ENCODE measurements around the gene EMILIN3. TPM values are rescaled to one million over a fixed set of nuclear protein-coding genes. Genes with fewer than 3 reads are reported as not detected.

Gene EMILIN3
- total RNA-seq, 2 donors from 2014 or later: 0.14 to 0.27 TPM

GRCh38 chr20:41340327-41341055 is 26.1 kb downstream of the EMILIN3 start, which contains the start of gene LPIN3:
LPIN3 (plus strand) TSS chr20:41340821; CDS start chr20:41345804, 4,983 bp downstream.
- Histone ChIP-seq H3K27ac (peak within 1 kb of the TSS; percentile 68 to 83), H3K4me1 (ENCODE audit: control insufficient read depth in 1 of 2, low read depth in 2 of 2) (peaks cover 3 to 22% of the 10 kb centered on the region in 2 donors), H3K36me3 (no peaks in the 10 kb centered on the region), H3K27me3 (replicated peaks; ENCODE audit: insufficient read depth) (no peaks in the 10 kb centered on the region), H3K9me3 (no peaks in the 10 kb centered on the region), H3K4me3 (peak within 1 kb of the TSS; percentile 66)
- DNase-seq (ENCODE audit: low spot score) (peak; percentile 43), ATAC-seq (ENCODE audit: insufficient number of reproducible peaks, low FRiP score, low read depth) (peak; percentile 79)
- TF ChIP-seq, protein P1, sequence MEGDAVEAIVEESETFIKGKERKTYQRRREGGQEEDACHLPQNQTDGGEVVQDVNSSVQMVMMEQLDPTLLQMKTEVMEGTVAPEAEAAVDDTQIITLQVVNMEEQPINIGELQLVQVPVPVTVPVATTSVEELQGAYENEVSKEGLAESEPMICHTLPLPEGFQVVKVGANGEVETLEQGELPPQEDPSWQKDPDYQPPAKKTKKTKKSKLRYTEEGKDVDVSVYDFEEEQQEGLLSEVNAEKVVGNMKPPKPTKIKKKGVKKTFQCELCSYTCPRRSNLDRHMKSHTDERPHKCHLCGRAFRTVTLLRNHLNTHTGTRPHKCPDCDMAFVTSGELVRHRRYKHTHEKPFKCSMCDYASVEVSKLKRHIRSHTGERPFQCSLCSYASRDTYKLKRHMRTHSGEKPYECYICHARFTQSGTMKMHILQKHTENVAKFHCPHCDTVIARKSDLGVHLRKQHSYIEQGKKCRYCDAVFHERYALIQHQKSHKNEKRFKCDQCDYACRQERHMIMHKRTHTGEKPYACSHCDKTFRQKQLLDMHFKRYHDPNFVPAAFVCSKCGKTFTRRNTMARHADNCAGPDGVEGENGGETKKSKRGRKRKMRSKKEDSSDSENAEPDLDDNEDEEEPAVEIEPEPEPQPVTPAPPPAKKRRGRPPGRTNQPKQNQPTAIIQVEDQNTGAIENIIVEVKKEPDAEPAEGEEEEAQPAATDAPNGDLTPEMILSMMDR (IDR thresholded peaks at IDR 0.05): peak; percentile 8

DNA sequence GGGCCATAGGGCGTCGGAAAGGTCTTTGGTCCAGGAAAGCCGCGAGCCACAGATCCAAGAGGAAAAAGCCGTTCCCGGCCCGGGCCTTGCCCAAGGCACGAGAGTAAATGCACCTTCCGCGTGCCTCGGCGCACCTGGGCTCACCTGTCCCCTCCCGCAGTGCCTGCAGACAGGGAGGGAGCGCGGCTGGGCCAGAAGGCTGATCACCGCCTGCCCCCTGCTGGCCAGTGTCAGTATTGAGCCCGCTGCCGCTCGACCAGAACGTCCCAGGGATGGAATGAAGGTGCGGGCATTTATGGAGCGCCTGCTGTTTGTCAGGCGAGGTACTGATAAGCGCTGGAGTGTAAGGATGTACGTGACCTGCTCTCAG is 26.7 kb downstream of the EMILIN3 start:
- no peaks in the 10 kb centered on the region for H3K27me3 ChIP-seq (replicated peaks; ENCODE audit: insufficient read depth)
- H3K27ac ChIP-seq: peak overlapping the region; percentile 68 to 83
- ATAC-seq (ENCODE audit: insufficient number of reproducible peaks, low FRiP score, low read depth) (peak; percentile 45), DNase-seq (ENCODE audit: low spot score) (no peak)
- H3K36me3 ChIP-seq: no peaks in the 10 kb centered on the region
- H3K4me1 ChIP-seq (ENCODE audit: control insufficient read depth in 1 of 2, low read depth in 2 of 2): peaks cover 3 to 22% of the 10 kb centered on the region in 2 donors
- H3K4me3 ChIP-seq: peak overlapping the region; percentile 66
- TF ChIP-seq, protein P1 (IDR thresholded peaks at IDR 0.05): peak; percentile 100
- no peaks in the 10 kb centered on the region for H3K9me3 ChIP-seq

GRCh38 chr20:41336711-41337492 is 29.7 kb downstream of the EMILIN3 start:
- H3K4me3 ChIP-seq: no peak overlapping the region
- no peak for DNase-seq (ENCODE audit: low spot score)
- peaks cover 3 to 22% of the 10 kb centered on the region in 2 donors for H3K4me1 ChIP-seq (ENCODE audit: control insufficient read depth in 1 of 2, low read depth in 2 of 2)
- no peak for ATAC-seq (ENCODE audit: insufficient number of reproducible peaks, low FRiP score, low read depth)
- no peaks in the 10 kb centered on the region for H3K27me3 ChIP-seq (replicated peaks; ENCODE audit: insufficient read depth)
- TF ChIP-seq, protein P1 (IDR thresholded peaks at IDR 0.05): no peak
- H3K9me3 ChIP-seq: no peaks in the 10 kb centered on the region
- H3K27ac ChIP-seq: no peak overlapping the region
- H3K36me3 ChIP-seq: no peaks in the 10 kb centered on the region

DNA sequence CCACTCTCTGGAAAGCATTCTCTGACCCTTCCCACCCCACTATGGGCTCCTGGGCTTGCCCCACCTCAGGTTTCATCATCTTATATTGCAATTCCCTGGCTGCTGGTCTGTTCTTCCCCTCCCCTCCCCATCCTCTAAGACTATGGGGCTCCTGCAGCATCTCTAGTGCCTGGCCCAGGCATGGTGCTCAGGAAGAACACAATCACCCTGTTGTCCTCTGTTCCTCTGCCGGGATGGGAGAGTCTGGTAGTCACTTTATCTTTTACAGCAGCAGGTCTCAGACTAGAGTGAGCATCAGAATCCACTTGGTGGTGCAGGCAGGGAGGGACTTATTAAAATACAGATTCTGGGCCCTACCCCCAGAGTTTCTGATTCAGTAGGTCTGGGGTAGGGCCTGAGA is 31.0 kb downstream of the EMILIN3 start:
- DNase-seq (ENCODE audit: low spot score) (no peak), ATAC-seq (ENCODE audit: insufficient number of reproducible peaks, low FRiP score, low read depth) (no peak)
- H3K27me3 ChIP-seq (replicated peaks; ENCODE audit: insufficient read depth): no peaks in the 10 kb centered on the region
- no peaks in the 10 kb centered on the region for H3K36me3 ChIP-seq
- H3K27ac ChIP-seq: no peak overlapping the region
- TF ChIP-seq, protein P1 (IDR thresholded peaks at IDR 0.05): no peak
- H3K9me3 ChIP-seq: no peaks in the 10 kb centered on the region
- peaks cover 3 to 15% of the 10 kb centered on the region in 2 donors for H3K4me1 ChIP-seq (ENCODE audit: control insufficient read depth in 1 of 2, low read depth in 2 of 2)
- no peak overlapping the region for H3K4me3 ChIP-seq
